Measurements from ENCODE around the gene VWA2.

The VWA2 gene, protein sequence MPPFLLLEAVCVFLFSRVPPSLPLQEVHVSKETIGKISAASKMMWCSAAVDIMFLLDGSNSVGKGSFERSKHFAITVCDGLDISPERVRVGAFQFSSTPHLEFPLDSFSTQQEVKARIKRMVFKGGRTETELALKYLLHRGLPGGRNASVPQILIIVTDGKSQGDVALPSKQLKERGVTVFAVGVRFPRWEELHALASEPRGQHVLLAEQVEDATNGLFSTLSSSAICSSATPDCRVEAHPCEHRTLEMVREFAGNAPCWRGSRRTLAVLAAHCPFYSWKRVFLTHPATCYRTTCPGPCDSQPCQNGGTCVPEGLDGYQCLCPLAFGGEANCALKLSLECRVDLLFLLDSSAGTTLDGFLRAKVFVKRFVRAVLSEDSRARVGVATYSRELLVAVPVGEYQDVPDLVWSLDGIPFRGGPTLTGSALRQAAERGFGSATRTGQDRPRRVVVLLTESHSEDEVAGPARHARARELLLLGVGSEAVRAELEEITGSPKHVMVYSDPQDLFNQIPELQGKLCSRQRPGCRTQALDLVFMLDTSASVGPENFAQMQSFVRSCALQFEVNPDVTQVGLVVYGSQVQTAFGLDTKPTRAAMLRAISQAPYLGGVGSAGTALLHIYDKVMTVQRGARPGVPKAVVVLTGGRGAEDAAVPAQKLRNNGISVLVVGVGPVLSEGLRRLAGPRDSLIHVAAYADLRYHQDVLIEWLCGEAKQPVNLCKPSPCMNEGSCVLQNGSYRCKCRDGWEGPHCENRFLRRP

GRCh38 chr10:114239117-114239993 is at the start of gene VWA2:
Gene VWA2, plus strand, starts transcription at chr10:114239254. Its CDS starts 9,460 bp downstream, at chr10:114248714.
- peak; percentile 2 for DNase-seq (ENCODE audit: low read depth)

- no peak for DNase-seq (ENCODE audit: low read depth)
Measured at GRCh38 chr10:114189700-114190099, 49.4 kb upstream of the VWA2 start.

DNA sequence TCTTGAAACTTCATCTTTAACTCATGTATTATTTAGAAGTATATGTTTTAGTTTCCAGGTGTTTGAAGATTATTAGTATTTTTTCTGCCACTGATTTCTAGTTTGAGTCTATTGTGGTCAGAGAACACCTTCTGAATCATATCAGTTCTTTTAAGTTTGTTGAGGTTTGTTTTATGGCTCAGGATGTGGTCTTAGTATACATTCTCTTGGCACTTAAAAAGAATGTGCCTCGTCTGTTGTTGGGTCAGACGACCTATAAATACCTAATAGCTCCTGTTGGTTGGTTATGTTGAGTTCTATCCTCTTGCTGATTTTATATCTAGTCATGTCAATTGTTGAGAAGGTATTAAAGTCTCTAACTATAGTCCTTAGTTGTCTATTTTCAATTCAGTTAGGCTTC is 44.0 kb upstream of the VWA2 start:
- DNase-seq (ENCODE audit: low read depth), result no peak

DNA sequence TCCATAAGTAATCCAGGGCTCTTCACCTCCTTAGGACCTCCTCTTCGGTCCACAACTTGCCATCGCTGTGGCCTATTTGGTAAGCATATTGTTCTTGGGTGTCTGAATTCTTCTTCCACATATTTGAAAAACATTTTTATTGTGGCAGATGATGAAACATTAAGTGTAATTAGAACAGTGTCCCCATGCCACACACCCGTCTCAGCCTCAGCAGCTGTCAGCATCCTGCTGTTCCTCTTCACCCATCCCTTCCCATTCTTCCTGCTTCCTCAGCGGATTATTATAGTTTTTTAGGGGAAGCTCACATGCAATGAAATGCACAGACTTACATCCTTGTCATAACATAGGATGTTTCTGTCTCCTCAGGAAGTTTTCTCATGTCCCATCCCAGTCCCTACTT is 39.8 kb upstream of the VWA2 start:
- no peak for DNase-seq (ENCODE audit: low read depth)

DNA sequence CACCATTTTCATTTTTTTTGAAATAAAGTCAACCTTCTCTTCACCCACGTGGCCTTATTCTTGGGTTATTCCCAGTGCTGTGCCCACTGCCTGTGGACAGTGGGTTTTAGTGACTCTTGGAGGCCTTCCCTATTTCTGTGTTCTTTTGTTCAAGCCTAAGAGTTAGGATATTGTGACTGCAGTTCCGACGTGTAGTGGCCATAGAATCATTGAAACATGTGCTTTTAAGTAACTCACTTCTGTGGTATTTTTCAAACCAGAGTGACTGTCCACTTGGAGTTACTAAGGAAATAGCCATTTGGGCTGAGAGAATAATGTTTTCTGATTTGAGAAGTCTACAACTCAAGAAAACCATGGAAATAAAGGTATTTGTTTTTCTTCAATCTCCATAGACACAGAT is 36.2 kb upstream of the VWA2 start:
- DNase-seq (ENCODE audit: low read depth), result no peak

- no peak for DNase-seq (ENCODE audit: low read depth)
Measured at GRCh38 chr10:114206902-114207301, 32.2 kb upstream of the VWA2 start.

GRCh38 chr10:114207349-114207748 is 31.7 kb upstream of the VWA2 start:
- no peak for DNase-seq (ENCODE audit: low read depth)

DNA sequence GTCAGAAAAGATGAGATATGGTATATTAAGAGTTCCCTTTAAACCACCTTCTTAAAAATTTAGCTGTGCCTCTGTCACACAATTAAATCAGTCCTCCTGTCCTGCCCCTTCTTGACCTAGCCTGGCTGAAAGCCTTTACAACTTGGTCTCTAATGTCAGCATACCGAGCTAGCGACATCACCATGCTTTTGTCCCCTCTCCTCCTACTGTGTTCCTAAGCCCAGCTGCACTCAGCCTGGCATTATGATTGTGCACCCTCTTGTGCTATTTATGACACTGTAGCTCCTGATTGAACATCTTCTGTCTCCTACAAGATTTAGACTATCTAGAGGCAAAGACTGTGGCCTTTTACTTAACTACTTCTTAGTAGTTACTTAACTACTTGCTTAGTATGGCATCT is 30.7 kb upstream of the VWA2 start:
- DNase-seq (ENCODE audit: low read depth), result no peak

DNA sequence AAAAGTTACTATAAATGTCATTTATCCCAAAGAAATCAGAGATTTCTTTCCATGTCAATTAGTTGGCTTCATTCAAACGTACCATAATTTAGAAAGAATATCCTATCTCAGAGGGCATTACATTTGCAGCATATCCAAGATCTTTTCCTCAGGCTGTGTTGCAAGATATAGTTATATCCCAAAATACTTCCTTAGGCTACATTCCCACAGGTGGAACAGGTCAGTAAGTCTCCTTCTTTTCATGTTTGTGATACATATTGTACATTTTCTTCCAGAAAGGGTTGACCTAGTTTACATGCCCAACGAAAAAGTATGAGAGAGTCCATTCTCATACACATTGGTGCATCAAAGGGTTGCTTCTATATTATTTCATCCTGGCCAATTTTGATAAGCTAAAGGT is 26.9 kb upstream of the VWA2 start:
- DNase-seq (ENCODE audit: low read depth), result no peak

- no peak for DNase-seq (ENCODE audit: low read depth)
Measured at GRCh38 chr10:114215033-114215432, 24.0 kb upstream of the VWA2 start.

- DNase-seq (ENCODE audit: low read depth), result no peak
Measured at GRCh38 chr10:114220281-114220680, 18.8 kb upstream of the VWA2 start.

GRCh38 chr10:114221235-114221634 is 17.8 kb upstream of the VWA2 start:
- DNase-seq (ENCODE audit: low read depth), result no peak

DNA sequence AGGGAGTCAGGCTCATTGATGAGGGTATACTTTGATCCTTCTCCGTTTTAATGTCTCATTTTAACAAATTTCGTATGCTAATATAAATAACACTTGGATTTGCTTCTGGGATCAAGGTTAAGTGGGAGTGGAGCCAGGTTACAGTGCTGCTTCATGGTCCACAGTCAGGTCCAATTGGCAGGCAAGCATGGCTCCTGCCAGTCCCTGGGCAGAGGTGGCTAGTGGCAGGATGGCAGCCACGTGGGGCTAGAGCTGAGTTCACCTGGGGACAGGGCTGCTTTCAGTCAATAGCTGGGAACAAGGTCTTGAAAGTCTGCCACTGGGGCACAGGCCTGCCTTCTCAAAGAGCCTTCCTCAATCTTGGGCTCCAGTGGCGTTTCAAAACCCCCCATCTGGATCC is 16.0 kb upstream of the VWA2 start:
- no peak for DNase-seq (ENCODE audit: low read depth)

DNA sequence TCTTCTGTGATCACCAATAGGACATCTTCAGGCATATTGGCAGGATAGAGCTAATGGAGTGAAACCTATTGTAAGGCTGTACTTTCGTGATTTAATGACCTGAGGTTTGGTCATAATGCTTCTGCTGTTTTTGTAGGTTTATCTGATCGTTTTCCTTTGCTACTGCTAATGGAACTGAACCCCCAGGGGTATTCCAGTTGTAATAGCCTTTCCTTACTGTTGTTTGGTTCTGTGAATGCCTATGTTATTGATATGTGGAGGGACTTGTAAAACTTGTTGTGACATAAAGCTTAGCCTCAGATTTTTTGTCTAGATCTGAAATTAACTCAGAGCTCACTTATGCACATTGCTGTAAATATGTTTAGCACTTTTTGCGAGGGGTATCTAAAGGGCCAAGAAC is 10.9 kb upstream of the VWA2 start:
- no peak for DNase-seq (ENCODE audit: low read depth)

DNA sequence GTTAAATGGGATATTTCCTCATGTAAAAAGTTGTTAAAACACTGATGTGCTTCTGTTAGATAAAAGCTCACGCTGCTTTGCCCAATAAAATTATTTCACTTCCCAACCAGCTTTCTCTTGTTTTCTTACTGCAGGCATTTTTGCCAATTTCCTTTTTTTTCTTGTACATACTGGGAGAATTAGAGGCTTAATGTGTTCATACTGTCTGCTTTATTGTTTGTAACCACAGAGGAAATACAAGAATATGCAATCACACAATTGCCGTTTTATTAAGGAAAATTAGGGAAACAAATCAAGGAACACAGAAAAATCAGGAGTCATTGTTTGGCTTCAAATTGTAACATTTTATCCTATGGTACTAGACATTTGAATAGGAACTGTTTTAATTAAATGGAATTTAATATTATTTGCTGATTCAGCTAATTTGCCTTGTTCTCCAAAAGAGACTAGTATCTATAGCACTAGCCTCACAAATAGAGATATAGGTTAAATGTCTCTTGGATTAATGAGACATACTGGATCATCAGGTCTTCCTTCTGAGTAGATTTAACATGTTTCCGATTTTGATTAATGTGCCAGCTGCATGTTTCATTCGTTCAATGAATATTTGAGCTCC is 6.4 kb upstream of the VWA2 start:
- no peak for DNase-seq (ENCODE audit: low read depth)

DNA sequence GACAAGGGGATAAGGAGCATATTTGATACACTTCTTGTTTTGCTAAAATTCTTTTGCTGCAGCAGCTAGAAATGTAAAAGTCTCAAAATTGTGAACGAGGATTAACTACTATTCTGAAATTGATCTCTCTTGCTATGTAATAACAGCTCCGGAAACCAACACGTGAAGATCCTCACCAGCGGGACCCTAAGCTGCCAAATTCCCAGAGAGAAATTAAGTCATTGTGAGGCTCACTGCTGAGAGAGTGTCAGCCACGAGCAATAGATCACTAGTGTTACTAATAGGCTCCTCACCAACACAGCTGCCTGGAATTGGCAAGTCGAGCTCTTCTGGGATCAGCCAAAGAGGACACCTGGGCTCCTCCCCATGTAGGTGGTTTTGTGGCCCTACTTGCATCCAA is 5.6 kb upstream of the VWA2 start:
- no peak for DNase-seq (ENCODE audit: low read depth)

DNA sequence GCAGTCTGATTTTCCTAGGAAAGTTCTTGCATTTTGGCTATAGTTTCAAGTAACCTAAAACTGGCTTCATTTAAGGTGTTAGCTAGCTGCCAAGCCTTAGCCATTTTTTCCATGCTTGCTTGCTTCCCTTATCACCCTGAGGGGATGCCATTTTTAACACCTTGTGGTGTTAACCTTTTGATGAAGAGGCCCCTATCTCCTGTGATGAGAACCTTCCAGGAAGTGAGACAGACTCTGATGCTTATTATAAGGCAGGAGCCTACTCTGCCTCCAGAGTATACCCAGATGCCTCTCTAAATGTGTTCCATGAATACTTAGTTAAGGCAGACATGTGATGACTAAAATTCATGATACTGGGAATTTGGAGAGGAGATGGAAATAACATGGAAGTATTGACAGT is 4.9 kb upstream of the VWA2 start:
- DNase-seq (ENCODE audit: low read depth), result no peak

- DNase-seq (ENCODE audit: low read depth), result no peak
Measured at GRCh38 chr10:114239994-114240345, 916 bp downstream of the VWA2 start.

- no peak for DNase-seq (ENCODE audit: low read depth)
Measured at GRCh38 chr10:114242235-114242634, 3.2 kb downstream of the VWA2 start.

DNA sequence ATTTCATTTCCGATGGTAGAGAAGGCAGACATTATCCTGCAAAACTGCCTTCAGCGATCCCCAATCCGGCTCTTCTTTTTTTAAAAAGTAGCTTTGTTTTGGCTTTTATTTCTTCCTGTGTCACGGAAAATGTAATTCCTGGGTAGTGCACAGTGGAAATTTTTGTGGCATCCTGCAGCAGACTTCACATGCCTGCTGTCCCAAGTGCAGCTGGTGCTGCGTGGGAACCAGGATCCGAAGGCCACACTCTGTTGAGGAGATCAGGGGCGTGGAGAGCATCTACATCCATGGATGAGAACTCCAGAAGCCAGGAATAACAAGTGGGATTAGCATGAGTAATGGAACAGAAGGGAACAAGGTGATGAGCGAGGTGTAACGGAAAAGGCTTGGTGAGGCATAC is 4.6 kb downstream of the VWA2 start:
- no peak for DNase-seq (ENCODE audit: low read depth)

DNA sequence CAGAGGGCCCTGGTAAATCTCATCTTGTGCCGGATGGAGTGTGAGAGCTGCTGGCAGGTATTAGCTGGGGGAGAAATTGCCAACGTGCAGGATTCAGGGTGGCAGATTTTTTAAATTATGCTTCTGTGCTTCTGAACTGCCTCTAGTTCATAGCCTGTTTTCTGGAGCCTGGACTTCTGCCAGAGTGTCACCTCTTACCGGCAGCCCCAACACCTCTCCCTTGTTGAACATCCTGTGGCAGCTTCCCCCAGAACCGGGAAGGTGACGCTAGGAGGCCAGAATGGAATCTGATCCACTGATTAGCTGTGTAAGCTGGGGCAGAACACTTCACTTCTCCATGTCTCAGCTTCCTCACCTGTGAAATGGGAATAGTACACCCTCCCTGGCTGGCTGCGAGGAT is 5.1 kb downstream of the VWA2 start:
- DNase-seq (ENCODE audit: low read depth), result no peak

DNA sequence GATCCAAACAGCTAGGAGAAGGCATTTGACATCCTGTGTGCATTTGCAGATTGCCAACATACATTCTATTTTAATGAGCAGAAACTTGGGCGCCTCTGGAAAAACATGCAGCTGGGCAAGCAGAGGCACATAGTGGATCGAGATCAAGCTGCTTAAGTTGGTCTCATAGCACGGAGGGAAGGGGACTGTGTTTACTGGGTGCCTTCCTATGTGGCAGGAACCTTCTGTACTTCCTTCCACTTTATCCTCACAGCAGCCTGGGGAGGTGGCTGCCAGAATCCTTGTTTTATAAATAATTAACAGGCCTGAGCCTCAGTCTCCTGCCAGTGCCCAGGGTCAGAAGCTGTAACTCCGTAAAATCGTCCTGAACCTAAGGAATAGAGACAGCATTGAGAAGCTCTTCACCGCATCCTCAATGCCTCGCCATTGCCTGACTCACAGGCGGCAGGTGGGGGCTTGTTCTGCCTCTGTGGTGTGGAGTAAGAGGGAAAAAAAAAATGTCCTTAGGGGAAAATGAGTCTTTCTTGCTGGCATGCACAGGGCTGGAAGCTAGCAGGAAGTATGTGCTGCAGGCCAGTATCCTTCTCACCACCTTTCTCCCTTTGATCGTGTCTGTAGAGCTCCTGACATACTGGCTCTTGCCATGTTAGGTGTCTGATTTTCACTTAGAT is 6.2 kb downstream of the VWA2 start:
- no peak for DNase-seq (ENCODE audit: low read depth)

Data from activated T-helper 9 cell treated with anti-CD3 and anti-CD28 coated beads, Interleukin-2, amount 50 U/mL, for 16 hours (primary cell).